DMS153 treated with DMSO at 0.1 percent for 48 hours (cell line): ENCODE results near the gene SNF8.
A peak's percentile ranks its signal among the peaks of the same experiment; 100 is the strongest.
"Not testable (repeated sequence)": the region's sequence is repeated elsewhere in the genome, so short reads cannot be mapped to it uniquely, and the experiment has no call there.

Experiments
- DNase-seq: peaks from one replicate; lab custom pipeline; 2025; ENCODE audit not compliant: unreplicated experiment; lab: John Stamatoyannopoulos, UW

Gene SNF8

DNA sequence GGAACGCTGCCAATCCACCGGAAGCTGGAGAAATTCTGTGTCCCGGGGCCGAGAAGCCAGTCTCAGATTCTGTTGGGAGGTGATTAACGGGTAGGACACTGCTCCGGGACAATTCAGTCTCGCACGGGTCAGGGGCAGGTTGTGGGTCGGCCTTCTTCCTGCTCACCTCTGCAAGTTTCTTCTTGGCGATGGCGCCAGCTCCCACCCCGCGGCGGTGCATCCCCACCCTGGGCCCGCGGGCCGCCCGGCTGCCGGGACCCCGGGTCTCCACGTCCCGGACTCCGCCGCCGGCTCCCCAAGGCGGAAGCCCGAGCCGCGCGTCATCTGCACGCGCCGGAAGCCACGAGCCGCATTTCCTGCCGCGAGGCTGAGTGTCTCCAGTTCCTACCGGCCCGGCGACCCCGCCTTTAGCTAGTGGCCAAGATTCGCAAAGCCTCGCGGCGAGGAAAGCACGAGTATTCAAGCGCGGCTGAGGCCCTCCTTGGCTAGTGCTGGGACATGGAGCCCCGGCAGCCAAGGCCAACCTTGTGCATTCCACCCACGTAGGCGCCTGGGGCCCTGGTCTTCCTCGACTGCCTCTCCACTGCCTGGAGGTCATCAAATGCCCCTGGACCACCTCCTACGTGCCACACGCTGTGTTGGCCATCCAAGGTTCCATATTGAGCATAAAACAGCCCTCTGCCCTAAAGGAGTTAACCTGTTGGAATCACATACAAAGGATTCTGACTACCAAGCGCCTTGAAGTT lies at the start of gene SNF8:
Gene SNF8 (minus strand): TSS at position 328 of the 746 bp plus-strand sequence. CDS start 108 bp downstream, at position 220.
- peak; percentile 83 for DNase-seq

DNA sequence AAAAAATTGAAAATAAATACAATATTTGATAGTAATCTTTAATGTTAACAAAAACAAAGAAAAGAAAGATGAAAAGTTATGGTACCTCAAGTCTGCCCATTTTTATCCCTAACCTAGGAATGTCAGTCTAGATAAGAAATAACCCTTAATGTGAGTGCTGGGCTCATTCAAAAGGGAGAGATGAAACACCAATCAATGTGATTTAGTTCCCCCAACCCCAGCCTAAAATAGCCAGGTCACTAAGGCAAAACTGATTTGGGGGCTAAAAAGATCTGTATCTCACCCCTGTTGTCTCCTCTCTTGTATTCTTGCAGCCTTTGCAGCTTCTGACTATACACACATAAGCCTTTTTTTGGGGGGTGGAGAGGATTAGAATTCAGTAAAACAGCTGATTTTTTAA lies 49.3 kb upstream of the SNF8 start:
- DNase-seq: no peak

DNA sequence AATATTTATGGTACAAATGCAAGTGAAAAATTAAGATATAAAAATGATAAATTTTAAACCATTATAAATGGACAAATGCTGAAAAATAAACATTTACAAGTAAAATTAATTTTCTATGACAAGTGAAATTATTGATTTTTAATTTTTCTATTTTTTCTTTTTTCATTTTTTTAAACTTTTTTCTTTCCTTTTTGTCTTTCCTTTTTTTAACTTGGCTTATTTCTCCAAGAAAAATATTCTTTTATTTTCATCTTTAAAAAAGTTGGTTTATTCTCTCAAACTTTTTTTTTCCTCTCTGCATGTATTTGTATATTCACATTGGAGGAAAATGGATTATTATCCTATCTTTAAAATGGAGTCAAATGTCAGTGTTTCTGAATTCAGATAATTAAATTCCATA lies 48.7 kb upstream of the SNF8 start:
- DNase-seq: no peak

DNA sequence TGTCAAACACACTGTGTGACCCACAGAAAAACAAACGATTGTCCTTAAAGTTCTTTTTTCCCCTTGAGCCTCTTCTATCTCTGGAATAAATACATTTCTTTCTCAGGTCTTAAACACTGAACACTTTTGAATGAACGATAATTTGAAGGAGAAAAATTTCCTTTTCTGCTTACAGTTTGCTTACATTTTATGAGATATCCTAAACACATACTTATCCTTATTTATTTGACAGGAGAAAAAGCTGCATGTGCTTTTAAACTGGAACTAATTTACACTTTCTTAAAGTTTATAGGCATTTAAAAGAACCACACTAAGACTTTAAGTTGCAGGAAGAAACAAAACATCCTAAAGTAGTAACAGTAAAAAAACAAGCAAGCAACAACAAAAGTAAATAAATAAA lies 47.8 kb upstream of the SNF8 start:
- DNase-seq: no peak

GRCh38 chr17:48990882-48991357 lies 46.3 kb upstream of the SNF8 start:
- DNase-seq: no peak

DNA sequence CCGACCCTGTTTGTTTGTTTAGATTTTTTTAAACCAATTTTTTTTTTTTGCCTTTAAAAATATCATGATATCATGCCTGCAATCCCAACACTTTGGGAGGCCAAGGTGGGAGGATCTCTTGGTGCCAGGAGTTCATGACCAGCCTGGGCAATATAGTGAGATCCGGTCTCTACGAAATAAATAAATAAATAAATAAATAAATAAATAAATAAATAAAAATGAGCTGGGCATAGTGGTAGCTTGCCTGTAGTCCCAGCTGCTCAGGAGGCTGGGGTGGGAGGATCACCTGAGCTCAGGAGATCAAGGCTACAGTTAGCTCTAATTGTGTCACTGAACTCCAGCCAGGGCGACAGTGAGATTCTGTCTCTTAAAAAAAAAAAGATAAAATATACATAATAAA lies 44.5 kb upstream of the SNF8 start:
- DNase-seq: no peak

DNA sequence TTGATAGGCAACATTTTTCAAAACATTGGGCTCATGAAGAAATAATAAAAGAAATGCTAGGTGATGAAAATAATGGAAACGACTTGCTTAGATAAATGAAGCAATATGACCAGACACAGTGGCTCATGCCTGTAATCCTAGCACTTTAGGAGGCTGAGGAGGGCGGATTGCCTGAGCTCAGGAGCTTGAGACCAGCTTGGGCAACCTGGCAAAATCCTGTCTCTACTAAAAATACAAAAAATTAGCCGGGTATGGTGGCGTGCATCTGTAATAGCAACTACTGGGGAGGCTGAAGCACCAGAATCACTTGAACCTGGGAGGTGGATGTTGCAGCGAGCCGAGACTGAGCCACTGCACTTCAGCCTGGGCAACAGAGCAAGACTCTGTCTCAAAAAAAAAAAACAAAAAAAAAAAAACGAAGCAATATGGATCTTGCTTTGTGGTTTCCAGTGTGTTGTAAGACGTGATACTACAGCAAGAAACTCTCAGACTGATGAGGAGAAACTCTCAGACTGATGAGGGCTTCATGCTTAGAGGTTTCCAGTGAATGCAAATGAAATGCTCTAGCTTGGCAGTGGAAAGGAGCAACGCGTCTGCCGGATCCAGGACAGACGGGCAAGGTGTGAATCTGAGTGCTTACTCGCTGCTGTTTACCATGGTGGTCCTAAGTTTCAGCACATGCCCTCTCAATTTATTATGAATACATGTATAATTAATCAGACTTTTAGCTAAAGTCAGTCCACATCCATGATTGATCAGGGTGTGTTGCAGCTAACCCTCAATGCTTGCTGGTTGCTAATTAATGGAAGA lies 41.0 kb upstream of the SNF8 start:
- no peak for DNase-seq

GRCh38 chr17:48981927-48982539 lies 37.4 kb upstream of the SNF8 start:
- DNase-seq: no peak

DNA sequence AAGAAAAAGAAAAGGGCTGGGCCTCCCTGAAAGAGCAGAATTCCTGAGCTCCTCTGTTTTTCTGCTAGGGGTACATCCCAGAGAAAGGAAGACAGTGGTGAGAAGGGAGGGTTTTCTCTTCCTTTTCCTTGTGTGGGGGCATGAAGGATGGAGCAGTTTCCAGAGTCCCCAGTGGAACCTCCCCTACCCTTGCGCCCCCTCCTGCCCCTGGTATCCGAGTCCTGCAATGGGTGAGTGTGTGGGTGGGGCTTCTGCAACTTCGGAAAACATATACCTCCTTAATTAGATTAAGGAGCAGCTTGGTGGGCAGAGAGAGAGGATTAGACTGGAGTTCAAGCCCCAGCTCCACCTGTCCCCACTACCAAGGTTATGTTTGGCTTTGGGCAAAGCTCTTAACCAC lies 29.2 kb upstream of the SNF8 start:
- DNase-seq: no peak

GRCh38 chr17:48972749-48973097 lies 28.1 kb upstream of the SNF8 start:
- no peak for DNase-seq

DNA sequence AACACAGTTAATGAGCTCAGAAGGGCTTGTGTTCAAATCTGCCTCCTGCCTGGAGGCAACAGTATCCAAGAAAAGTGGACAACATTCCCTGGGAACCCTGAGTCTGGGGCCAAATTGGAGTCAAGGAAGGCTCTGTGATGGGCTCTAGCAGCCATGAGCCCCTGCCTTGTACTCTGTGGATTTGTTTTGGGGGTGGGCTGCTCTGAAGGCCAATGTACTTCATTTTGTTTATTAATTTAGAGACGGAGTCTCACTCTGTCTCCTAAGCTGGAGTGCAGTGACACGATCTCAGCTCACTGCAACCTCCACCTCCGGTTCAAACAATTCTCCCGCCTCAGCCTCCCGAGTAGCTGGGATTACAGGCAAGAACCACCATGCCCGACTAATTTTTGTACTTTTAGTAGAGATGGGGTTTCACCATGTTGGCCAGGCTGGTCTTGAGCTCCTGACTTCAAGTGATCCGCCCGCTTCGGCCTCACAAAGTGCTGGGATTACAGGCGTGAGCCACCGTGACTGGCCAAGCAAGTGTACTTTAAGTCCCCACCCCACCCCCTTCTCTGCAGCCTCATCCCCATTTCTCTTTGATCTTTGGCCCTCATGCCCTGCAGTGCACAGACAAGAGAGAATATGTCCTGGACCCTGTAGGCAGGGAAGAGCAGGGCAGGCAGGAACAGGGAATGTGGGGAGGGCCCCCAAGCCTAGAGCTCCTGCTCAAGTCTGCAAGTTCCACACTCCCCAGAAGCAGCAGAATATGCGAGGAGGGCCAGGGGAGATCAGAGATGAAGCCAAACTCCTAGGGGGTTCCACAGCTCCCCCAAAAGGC lies 26.4 kb upstream of the SNF8 start:
- DNase-seq: no peak

- no peak for DNase-seq
Observed at GRCh38 chr17:48970224-48970623, 25.6 kb upstream of the SNF8 start.

DNA sequence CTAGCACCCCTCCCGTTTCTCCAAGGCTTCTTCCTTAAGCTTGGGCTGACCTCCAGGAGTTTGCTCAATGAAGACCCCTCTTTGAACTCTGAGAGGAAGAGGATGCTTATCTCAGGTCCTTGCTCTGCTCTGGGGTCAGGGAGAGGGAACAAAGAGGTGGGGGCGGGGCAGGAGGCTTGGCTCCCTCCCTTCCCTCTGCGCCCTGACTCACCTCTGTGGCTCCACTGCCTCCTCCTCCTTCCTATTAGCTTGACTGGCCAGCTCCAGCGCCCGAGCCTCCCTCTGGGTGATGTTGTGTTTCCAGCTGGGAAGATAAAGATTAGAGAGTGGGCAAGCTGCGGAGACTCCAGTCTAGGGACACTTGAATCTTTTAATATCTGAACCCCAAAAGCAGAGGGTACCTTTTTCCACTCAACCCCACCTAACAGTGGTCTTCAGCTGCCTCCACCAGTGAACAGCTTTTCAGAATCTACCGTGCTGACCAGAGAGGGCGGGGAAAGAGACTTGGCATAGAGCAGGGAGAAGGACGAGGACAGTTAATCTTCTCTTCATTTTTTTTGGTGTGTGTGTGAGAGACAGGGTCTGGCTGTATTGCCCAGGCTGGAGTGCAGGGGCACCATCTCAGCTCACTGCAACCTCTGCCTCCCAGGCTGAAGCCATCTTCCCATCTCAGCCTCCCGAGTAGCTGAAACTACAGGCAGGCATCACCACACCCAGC lies 17.0 kb upstream of the SNF8 start:
- DNase-seq: no peak

GRCh38 chr17:48960834-48961515 lies 16.3 kb upstream of the SNF8 start:
- no peak for DNase-seq

- DNase-seq: no peak
Observed at GRCh38 chr17:48954300-48954755, 9.7 kb upstream of the SNF8 start.

DNA sequence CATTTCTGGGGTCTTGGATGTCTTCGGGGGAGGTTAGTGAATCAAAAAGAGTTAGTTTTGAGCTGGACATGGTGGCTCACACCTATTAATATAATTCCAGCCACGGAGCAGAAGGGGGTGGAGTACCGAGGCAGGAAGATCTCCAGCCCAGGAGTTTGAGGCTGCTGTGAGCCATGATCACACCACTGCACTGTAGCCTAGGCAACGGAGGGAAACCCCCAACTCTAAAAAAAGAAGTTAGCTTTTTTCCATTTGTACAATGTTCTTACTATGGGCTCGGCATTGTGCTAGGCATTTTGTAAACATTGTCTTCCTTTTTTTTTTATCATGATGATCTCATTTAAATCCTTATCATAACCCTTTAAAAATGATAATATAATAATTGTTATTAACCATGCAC lies 8.3 kb upstream of the SNF8 start:
- DNase-seq: no peak

- no peak for DNase-seq
Observed at GRCh38 chr17:48951572-48951971, 6.9 kb upstream of the SNF8 start.

- DNase-seq: not testable (repeated sequence)
Observed at GRCh38 chr17:48945261-48945651, 614 bp upstream of the SNF8 start.

DNA sequence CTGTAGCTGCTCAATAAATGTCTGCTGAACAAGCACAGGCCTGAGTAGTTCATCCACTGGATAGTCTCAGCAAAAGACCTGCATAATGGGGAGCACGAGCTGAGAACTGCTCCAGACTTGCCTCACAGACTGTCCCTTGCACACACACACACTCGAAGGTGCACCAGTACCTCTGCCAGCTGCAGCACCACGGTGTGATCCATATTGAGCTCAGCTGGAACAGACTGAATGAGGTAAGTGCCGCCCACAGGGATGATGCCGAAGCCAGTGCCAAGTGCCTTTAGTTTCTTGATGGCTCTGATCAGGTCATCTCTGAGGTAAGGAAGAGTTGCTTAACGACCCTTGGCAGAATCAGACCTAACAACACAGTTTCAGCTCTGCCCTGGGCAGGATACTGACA lies 11.6 kb downstream of the SNF8 start:
- no peak for DNase-seq

GRCh38 chr17:48930435-48930873 lies 14.2 kb downstream of the SNF8 start:
- DNase-seq: no peak
